Natural killer cell (primary cell): ENCODE measurements around the gene NXPH4. TPM values are rescaled to one million over a fixed set of nuclear protein-coding genes. Genes with fewer than 3 reads are reported as not detected.

ENCODE experiments used
- ATAC-seq, 3 donors: fragments of 150-1000 bp in 2 of 3; fragments of 200-7000 bp in 1 of 3; cut with Tn5 transposase; 1 replicate in 1 of 3; 2 replicates in 2 of 3; pipeline ENCODE4 v1.10.0; 2021; ENCODE audit warnings: mild to moderate bottlenecking in 2 of 3, moderate library complexity in 2 of 3
- DNase-seq, 2 donors: peaks; one replicate each; pipeline versions ENCODE4 v3.0.0 to v3.0.0-alpha.2; 2013 to 2021; ENCODE audit warnings: mixed read lengths in 1 of 2
- H3K27ac ChIP-seq: one replicate; pipeline ENCODE4 v1.5.1; 2013; ENCODE audit warnings: mild to moderate bottlenecking, low read length
- H3K27me3 ChIP-seq: one replicate; pipeline ENCODE4 v1.6.1; 2013; ENCODE audit warnings: low read length; ENCODE audit not compliant: control insufficient read depth, insufficient read depth
- H3K36me3 ChIP-seq: one replicate; pipeline ENCODE4 v1.6.1; 2013; ENCODE audit warnings: low read length; ENCODE audit not compliant: control insufficient read depth, insufficient read depth
- H3K4me1 ChIP-seq: one replicate; pipeline ENCODE4 v1.6.1; 2013; ENCODE audit warnings: low read length; ENCODE audit not compliant: control insufficient read depth, insufficient read depth
- H3K4me3 ChIP-seq: one replicate; pipeline ENCODE4 v1.5.1; 2013; ENCODE audit warnings: low read length
- H3K9me3 ChIP-seq: one replicate; pipeline ENCODE4 v1.6.1; 2013; ENCODE audit warnings: low read length; ENCODE audit not compliant: control insufficient read depth, insufficient read depth
- H3K27ac Mint-ChIP-seq, 2 donors: one replicate each; pipeline ENCODE4 v1.8.0; 2022; ENCODE audit warnings: mild to moderate bottlenecking in 2 of 2, mixed read lengths in 2 of 2, moderate library complexity in 1 of 2
- H3K27me3 Mint-ChIP-seq, 2 donors: one replicate each; pipeline ENCODE4 v1.8.0; 2022; ENCODE audit warnings: low read depth in 2 of 2, mixed read lengths in 2 of 2
- H3K36me3 Mint-ChIP-seq: one replicate; pipeline ENCODE4 v1.8.0; 2022; ENCODE audit warnings: mixed read lengths
- H3K4me1 Mint-ChIP-seq, 2 donors: one replicate each; pipeline ENCODE4 v1.8.0; 2022; ENCODE audit warnings: mixed read lengths in 2 of 2
- H3K4me3 Mint-ChIP-seq: one replicate; pipeline ENCODE4 v1.8.0; 2022; ENCODE audit warnings: mild to moderate bottlenecking, moderate library complexity, mixed read lengths
- H3K9me3 Mint-ChIP-seq, 2 donors: one replicate each; pipeline ENCODE4 v1.8.0; 2022; ENCODE audit warnings: mixed read lengths in 2 of 2
- CTCF ChIP-seq: fragments of 200-600 bp; IDR thresholded peaks from one replicate; pipeline ENCODE4 v1.8.0; 2022; ENCODE audit warnings: antibody characterized with exemption
- WGBS: methylation state at CpG from one replicate; pipeline ENCODE4 v1.1.7; 2013; ENCODE audit warnings: missing lambda C conversion rate; ENCODE audit not compliant: insufficient coverage; 5-methylcytosine and 5-hydroxymethylcytosine counted together
- intact Hi-C: fragments of 100-400 bp; cut with micrococcal nuclease; formaldehyde crosslinking; loops from one replicate; pipeline ENCODE4 v1.14.2; 2022
- total RNA-seq, 4 donors: library from RNA; stranded (reverse); fragments of 120-200 nt in 1 of 4; gene quantifications; one replicate each; pipeline versions ENCODE4 v1.2.3 to v1.2.4, GENCODE V29; 2013 to 2022

The NXPH4 gene
- total RNA-seq, 3 donors from 2014 or later (not counting 1 experiment from before 2014, with no cell fraction given): 0.82 TPM; not detected in 2

GRCh38 chr12:57207731-57208630, 8.6 kb upstream of the NXPH4 start:
- no peak overlapping the region for H3K4me3 Mint-ChIP-seq

GRCh38 chr12:57208631-57209282, 7.8 kb upstream of the NXPH4 start:
- Mint-ChIP-seq H3K9me3 (no peaks in the 10 kb centered on the region), H3K4me3 (no peak overlapping the region), H3K27me3 (peaks cover 6 to 8% of the 10 kb centered on the region in 2 donors), H3K4me1 (peaks cover 6% of the 10 kb centered on the region in 2 donors), H3K27ac (no peak overlapping the region), H3K36me3 (no peaks in the 10 kb centered on the region)
- Histone ChIP-seq H3K27me3 (peaks cover 8% of the 10 kb centered on the region), H3K4me3 (no peak overlapping the region), H3K9me3 (no peaks in the 10 kb centered on the region), H3K27ac (no peak overlapping the region), H3K36me3 (no peaks in the 10 kb centered on the region), H3K4me1 (peaks cover 10% of the 10 kb centered on the region)
- no peak for TF ChIP-seq CTCF
- intact Hi-C loops: no loop called here
- ATAC-seq (no peak), DNase-seq (no peak)
- WGBS: 93% methylated on average over 22 of the region's 22 CpGs

More at GRCh38 chr12:57207731-57208630, 8.6 kb upstream of the NXPH4 start:
- H3K27me3 Mint-ChIP-seq: peaks cover under 1 to 2% of the 10 kb centered on the region in 2 donors
- H3K4me3 ChIP-seq: no peak overlapping the region
- H3K27me3 ChIP-seq: peaks cover 3% of the 10 kb centered on the region
- ATAC-seq (no peak), DNase-seq (no peak)
- intact Hi-C loops: no loop called here
- H3K27ac Mint-ChIP-seq: no peak overlapping the region
- no peaks in the 10 kb centered on the region for H3K4me1 Mint-ChIP-seq
- no peak for TF ChIP-seq CTCF
- H3K27ac ChIP-seq: no peak overlapping the region
- no peaks in the 10 kb centered on the region for H3K9me3 Mint-ChIP-seq
- no peaks in the 10 kb centered on the region for H3K9me3 ChIP-seq
- no peaks in the 10 kb centered on the region for H3K36me3 Mint-ChIP-seq
- H3K4me1 ChIP-seq: peaks cover 3% of the 10 kb centered on the region
- 82% methylated on average over 29 of the region's 29 CpGs for WGBS
- no peaks in the 10 kb centered on the region for H3K36me3 ChIP-seq

DNA sequence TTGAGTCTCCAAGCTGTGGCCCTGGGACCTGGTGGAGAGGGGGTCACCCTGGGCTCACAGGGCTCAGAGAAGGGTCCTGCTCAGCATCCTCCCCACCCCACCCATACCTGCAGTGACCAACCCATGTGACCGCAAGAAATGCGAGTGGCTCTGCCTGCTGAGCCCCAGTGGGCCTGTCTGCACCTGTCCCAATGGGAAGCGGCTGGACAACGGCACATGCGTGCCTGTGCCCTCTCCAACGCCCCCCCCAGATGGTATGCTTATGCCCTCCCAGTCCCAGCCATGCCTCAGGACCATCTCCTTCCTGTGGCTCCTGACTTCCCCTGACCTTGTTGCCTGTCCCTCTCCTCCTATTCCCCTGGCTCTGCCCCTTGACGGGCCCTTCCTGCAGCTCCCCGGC, 6.7 kb upstream of the NXPH4 start:
- TF ChIP-seq CTCF: no peak
- WGBS: 86% methylated on average over 8 of the region's 8 CpGs
- Mint-ChIP-seq H3K4me1 (peaks cover 12 to 18% of the 10 kb centered on the region in 2 donors), H3K4me3 (no peak overlapping the region), H3K36me3 (no peaks in the 10 kb centered on the region), H3K9me3 (no peaks in the 10 kb centered on the region), H3K27ac (no peak overlapping the region), H3K27me3 (peaks cover 17 to 19% of the 10 kb centered on the region in 2 donors)
- Histone ChIP-seq H3K4me1 (peaks cover 21% of the 10 kb centered on the region), H3K36me3 (no peaks in the 10 kb centered on the region), H3K4me3 (no peak overlapping the region), H3K27ac (no peak overlapping the region), H3K27me3 (peaks cover 19% of the 10 kb centered on the region), H3K9me3 (no peaks in the 10 kb centered on the region)
- DNase-seq (no peak), ATAC-seq (no peak)
- intact Hi-C loops: no loop called here
